ENCODE data around the gene NIPBL.
"Not testable (repeated sequence)": the region's sequence is repeated elsewhere in the genome, so short reads cannot be mapped to it uniquely, and the experiment has no call there.

DNA sequence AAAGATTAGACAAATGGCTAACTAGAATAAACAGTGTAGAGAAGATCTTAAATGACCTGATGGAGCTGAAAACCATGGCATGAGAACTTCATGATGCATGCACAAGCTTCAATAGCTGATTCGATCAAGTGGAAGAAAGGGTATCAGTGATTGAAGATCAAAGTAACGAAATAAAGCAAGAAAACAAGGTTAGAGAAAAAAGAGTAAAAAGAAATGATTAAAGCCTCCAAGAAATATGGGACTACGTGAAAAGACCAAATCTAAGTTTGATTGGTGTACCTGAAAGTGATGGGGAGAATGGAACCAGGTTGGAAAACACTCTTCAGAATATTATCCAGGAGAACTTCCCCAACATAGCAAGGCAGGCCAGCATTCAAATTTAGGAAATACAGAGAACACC, 28.0 kb upstream of the NIPBL start:
- not testable (repeated sequence) for TF ChIP-seq NR3C1 (CRISPR knock-in tag; conservative IDR thresholded peaks at IDR 0.05; ENCODE audit: low read depth); MXD4 (CRISPR knock-in tag; IDR thresholded peaks at IDR 0.05; ENCODE audit: borderline replicate concordance); ZNF317 (CRISPR knock-in tag; IDR thresholded peaks at IDR 0.05; ENCODE audit: borderline replicate concordance, low read depth)

Data from WTC11 (cell line).